ENCODE measurements around the gene SLAMF1.
"Not testable (repeated sequence)": the region's sequence is repeated elsewhere in the genome, so short reads cannot be mapped to it uniquely, and the experiment has no call there.

SLAMF1 gene

DNA sequence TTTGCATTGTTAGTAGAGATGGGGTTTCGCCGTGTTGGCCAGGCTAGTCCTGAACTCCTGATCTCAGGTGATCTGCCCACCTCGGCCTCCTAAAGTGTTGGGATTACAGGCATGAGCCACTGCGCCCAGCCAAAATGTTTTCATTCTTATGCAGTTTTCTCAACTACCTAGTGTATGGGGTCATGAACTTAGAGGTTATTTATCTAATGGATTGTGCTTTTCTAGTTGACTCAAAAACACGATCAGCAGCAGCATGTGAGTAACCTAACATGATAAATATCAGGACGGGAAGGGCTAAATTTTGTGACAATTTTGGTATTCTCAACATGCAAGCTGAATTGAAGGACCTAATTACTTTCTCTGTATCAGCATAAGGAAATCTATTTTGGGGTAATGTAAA is 58.4 kb downstream of the SLAMF1 start:
- DNase-seq, result no peak

DNA sequence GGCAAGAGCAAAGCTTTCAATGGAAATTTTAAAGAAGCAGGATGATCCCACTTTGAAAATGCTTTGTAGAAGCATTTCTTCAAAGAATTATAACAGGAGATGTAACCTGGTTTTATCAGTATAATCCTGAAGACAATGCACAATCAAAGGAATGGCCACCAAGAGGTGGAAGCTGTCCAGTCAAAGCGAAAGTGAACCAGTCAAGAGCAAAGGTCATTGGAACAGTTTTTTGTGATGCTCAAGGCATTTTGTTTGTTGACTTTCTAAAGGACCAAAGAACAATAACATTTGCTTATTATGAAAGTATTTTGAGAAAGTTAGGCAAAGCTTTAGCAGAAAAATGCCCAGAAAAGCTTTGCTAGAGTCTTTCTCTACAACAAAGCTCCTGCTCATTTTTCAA is 62.1 kb downstream of the SLAMF1 start:
- no peak for DNase-seq

DNA sequence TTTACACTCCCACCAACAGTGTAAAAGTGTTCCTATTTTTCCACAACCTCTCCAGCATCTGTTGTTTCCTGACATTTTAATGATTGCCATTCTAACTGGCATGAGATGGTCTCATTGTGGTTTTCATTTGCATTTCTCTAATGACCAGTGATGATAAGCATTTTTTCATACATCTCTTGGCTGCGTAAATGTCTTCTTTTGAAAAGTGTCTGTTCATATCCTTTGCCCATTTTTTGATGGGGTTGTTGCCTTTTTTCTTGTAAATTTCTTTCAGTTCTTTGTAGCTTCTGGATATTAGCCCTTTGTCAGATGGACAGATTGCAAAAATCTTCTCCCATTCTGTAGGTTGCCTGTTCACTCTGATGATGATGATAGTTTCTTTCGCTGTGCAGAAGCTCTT is 63.9 kb downstream of the SLAMF1 start:
- not testable (repeated sequence) for DNase-seq

DNA sequence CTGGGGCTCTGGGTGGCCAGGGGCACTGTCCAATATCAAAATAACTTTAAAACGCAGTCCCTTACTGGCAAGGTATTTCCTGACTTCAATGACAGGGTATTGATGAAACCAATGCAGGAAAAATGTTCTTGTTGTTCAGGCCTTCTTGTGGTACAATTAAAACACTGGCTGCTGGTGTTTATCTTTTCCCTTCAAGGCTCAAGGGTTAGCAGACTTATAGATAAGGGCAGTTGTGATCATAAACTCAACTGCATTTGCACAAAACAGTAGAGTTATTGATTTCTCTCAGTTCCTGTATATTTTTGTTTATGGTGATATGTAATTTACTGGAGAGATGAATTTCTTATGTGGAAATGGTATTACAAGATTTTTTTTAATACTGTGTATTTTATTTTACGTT is 64.9 kb downstream of the SLAMF1 start:
- DNase-seq, result no peak

DNA sequence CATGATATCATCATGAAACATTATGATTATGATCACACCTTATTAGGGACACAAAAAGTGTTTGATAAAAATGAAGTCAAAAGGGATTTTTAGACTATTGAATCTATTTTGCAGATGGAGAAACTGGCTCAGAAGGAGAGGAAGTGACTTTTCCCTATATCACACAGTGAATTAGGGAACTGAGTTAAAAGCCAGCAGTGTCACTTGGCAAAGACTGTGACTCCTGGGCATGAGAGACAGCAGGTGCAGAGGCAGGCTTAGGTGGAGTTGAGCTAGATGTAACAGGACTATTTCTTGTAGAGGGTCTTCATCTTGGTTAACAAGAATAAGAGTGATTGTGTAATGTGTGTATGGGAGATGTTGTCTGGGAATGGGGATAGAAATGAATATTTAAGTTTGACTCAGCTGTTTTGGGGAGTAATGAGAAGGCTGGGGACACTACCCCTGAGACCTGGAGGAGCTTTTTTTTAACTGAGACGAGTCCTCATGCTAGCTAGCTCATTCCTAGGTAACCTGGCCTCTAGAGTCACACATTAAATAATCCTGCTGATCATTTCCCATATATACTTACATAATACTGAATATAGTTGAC is 66.5 kb downstream of the SLAMF1 start:
- no peak for DNase-seq

DNA sequence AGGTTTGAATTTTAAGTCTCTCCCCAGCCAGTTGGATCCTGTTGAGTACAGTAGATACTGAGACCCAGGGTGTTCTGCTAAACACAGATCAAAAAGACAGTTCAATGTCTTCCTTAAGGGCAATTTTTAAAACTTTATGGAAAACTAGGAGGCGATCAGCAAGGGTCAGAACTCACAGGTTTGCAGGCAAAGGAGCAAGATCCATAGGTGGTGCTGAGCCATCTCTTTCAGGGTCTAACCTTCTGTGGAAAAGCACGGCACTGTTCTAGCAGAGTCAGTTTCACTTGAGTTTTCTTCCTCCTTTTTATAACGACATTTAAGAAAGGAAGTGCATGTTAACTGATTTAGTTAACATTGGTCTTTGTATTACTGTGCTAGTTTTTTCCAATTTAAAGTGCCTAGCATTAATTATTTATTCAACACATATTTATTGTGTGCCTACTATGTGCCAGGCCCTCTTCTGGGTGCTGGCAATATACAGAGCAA is 67.6 kb downstream of the SLAMF1 start, which contains the start of gene CD84:
CD84 (minus strand) TSS at position 281 of the 486 bp plus-strand sequence; CDS start at position 222, 59 bp downstream.
- no peak for DNase-seq

DNA sequence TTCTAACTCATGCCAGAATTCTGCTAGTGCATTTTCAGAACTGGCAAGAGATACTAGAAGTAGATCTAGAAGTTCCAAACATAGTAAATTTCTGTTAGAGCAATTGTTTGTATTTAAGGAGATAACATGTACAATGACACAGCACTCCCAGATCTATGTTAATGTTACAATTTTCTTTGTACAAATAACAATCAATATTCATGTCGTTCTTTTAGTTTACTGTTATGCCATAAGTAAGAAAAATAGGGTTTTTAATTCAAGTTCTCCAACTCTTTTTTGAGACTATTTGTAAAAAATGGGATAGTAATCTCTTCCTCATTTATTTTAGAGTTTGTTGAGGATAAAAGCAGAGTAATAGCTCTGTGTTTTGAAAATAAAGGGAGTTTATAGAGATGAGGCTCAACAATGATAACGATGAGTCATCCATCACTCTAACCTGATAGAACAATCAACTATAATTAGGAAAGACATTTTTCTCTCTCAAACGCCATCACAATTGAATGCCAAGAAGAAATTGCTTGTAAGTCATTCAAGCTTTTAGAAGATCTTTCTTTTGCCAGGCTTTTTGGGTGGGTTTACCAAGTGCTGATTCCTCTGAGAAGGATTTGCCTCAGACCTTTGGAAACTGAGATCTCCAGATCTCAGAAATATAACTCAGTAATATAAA is 68.2 kb downstream of the SLAMF1 start:
- no peak for DNase-seq

DNA sequence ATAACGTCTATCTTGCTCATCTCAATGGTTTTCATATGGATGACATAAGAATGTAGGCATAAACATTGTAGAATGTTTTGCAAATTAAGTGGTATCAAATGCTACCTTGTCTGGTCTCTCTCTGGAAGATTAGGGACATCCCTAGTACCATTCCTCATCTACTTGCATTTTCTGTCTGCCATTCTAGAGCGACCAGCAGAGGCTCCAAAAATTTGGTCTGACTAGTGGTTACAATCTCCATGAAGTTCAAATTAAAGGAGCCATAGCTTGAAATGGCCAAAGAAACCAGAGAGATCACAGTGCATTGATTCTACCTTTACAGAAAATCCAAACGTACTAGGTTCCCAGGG is 68.7 kb downstream of the SLAMF1 start:
- DNase-seq, result no peak

DNA sequence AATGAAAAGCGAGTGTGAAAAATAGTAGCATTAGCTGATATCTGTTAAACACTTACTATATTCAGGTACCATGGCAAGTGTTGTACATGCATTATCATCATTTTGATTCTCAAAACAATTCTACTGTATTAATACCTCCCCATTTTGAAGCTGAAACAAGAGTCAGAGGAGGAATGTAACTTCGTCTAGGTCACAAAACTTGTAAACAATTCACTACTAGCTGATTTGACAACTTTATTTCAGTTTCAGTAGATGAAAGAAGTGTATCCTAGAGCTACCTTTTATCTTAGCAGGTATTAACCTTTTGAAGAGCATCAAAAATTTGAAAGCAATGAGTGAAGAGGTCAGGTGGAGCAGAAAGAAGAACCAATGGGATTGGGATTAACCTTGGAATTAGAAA is 69.2 kb downstream of the SLAMF1 start:
- no peak for DNase-seq

DNA sequence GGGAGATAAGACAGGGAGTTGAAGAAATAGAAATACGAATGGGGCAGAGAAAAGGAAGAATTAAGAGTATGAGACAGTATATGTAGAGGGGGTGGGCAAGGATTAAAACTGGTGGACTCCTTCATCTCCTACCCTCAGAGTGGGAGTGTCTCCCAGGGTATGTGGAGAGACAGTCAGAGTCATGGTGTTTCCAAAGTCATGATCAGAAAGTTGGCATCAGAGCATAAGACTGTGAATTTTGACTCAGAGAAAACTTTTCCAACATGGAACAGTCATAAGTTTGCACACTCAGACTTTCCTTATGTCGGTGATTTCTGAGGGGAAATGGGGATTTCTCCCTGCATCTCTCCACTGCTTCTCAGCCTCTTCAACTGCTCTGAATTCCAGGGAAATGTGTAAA is 70.0 kb downstream of the SLAMF1 start:
- DNase-seq, result no peak

DNA sequence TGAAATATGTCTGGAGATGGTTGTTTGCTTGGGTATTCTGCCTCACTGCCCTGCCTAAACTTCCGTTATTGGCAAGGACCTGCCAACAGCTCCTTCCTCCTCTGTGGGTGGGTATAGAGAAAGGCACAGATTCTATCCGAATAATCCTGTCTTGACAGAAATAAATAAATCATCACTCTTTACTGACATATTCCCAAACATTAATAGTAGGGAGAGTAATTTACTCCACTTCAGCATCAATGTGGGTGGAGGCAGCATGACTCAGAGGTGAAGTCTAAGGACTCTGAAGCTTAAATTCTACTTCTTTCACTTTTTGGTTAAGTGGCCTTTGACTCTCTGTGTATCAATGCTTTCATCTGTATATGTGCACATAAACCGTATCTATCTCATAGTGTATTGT is 70.5 kb downstream of the SLAMF1 start:
- no peak for DNase-seq

DNA sequence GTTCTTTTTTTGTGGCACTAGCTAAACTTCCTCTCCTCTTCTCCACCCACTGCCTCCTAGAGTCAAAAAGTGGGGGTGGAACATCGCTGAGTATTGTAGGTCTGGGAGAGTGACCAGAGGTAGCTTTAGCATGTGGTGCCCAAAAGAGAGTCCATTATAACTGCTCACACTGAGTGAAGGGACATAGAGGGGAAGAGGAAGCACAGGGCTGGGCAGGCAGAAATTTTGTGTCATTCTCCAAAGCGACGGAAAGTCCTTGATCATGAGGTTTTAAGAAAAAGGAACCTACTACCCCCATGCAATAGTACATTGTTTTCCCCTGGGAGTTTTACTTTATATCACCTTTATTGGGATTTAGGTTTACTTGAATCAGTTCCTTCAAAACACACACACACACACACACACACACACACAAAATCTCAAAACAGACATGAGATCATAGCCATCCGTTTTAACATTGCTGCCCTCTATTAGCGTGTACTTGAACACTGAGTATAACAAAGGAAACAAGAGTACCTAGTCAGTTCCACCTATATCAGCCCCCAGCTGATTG is 71.7 kb downstream of the SLAMF1 start:
- no peak for DNase-seq

DNA sequence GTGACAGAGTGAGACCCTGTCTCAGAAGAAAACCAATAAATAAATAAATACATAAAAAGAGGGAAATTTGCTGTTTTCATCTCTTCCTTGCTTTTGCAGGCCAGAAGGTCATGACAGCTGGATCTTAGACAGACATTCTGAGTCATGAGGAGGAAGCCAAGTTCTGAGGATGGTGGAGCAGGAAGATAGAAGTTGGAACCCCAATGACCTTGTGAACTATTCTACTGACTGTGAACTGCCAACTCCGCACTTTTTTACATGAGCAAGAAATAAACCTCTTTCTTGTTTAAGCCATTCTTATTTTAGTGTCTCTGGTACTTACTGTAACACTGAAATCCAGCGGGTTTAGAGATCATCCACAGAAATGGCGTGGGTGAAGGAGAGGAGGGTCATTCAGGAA is 76.0 kb downstream of the SLAMF1 start:
- DNase-seq, result no peak

DNA sequence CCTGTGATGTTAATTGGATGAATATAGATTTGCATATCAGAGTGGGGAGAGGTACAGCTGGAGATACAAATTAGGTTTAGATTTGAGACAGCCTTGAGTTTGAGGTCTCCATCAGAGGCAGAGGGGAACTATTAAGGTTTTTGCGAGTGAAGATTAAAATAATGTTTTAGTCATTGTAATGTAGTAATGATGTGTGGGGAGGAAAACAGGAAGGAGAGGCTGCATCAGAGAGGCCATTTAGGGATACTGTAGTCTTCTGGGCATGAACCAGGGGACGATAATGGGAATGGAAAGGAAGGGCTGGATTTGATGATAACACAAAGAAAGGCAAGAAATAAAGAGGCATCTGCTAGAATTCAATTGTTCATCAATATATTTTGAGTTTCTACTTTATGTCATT is 77.0 kb downstream of the SLAMF1 start:
- no peak for DNase-seq

DNA sequence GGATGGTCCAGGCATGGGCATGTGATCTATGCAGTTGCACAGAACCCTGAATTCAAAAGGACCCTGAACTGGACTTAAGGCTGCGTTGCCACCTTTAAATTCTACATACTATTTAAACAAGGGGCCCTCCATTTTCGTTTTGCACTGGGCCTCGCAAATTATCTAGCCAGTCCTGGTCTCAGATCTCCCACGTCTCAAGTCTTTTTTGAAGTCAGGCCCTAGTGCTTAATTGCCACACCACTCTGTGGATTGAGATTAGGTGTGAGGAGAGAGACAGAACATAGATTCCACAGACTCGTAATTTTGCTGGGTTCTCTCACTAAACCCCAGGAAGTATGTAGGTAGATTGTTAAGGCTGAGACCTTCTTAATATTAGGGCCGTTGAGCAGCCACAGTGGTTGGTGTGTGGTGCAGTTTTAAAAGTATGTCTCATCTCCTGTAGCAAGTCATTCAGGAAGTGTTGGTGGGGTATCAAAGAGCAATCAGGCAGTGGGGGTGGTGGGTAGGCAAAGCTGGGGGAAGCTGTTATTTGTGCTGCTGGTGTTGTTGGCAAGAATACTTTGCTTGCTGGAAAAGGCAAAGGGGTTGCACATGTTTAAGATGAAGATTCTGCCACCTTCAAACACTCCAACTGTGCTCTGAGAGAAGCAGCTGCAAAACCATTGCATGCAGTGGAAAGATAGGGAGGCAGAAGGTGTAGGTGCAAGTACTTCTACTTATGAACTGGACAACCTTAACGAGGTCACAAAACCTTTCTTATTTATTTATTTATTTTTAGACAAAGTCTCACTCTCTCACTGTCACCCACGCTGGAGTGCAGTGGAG is 78.8 kb downstream of the SLAMF1 start:
- no peak for DNase-seq

DNA sequence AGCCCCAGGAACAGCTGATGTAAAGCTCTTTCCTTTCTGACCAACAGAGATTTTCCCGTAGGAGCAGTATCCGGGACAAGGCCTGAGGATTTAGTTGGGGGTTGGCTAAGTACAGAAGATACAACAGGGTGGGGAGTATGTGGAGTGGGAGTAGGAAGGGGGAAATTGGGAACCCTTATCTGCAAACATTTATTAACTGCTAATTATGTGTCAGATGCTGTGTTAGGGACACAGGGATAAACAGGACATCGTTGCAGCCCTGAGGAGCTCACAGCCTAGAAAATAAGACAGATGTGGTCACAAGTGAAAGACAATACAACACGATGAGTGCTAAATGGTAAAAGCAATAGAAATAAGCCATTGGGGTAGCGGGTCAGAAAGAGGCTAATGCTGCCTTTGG is 79.5 kb downstream of the SLAMF1 start:
- DNase-seq, result no peak

DNA sequence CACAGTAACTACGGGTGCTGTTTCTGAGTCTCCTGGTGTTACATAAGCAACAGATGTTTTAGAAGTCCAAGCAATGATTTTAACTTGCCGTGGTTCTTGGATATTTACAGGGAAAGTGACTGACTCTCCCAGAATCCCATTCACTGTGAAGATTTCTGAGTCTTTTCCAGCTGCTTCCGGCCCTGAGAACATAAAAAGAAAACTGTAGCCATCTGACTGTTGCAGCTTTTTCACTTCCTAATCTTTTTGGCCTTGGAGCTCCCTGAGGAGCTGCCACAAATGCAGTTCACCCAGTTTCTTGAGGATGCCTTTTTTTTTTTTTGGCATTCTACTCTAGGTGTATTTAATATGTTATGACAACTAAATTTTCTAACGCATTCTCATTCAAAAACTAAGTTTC is 81.3 kb downstream of the SLAMF1 start:
- no peak for DNase-seq

DNA sequence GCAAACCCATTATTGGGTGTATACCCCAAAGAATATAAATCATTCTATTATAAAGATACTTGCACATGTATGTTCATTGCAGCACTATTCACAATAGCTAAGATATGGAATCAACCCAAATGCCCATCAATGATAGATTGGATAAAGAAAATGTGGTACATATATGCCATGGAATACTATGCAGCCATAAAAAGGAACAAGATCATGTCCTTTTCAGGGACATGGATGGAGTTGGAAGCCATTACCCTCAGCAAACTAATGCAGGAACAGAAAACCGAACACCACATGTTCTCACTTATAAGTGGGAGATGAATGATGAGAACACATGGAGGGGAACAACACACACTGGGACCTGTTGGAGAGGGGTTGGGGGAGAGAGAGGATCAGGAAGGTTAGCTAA is 83.6 kb downstream of the SLAMF1 start:
- DNase-seq, result not testable (repeated sequence)

DNA sequence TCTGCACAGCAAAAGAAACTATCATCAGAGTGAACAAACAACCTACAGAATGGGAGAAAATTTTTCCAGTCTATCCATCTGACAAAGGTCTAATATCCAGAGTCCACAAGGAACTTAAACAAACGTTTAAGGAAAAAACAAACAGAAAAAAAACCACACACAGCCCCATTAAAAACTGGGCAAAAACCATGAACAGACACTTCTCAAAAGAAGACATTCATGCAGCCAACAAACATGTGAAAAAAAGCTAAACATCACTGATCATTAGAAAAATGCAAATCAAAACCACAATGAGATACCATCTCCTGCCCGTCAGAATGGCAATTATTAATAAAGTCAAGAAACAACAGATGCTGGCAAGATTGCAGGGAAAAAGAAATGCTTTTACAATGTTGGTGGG is 84.1 kb downstream of the SLAMF1 start:
- not testable (repeated sequence) for DNase-seq

DNA sequence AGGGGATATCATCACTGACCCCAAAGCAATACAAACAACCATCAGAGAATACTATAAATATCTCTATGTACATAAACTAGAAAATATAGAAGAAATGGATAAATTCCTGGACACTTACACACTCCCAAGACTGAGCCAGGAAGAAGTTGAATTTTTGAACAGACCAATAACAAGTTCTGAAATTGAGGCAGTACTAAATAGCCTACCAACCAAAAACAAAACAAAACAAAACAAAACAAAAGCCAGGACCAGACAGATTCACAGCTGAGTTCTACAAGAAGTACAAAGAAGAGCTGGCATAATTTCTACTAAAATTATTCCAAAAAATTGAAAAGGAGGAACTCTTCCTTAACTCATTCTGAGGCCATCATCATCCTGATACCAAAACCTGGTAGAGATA is 86.0 kb downstream of the SLAMF1 start:
- no peak for DNase-seq

DNA sequence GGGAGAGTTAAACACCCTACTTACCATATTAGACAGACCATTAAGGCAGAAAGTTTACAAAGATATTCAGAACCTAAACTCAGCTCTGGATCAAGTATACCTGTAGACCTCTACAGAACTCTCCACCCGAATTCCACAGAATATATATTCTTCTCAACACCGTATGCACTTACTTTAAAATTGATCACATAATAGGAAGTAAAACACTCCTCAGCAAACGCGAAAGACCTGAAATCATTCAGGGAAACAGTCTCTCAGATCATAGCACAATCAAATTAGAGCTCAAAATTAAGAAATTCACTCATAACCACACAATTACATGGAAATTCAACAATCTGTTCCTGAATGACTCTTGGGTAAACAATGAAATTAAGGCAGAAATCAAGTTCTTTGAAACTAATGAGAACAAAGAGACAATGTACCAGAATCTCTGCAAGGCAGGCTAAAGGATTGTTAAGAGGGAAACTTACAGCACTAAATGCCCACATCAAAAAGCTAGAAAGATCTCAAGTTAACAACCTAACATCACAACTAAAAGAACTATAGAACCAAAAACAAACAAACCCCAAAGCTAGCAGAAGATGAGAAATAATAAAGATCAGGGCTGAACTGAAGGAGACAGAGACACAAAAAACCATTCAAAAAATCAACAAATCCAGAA is 86.7 kb downstream of the SLAMF1 start:
- DNase-seq, result no peak

DNA sequence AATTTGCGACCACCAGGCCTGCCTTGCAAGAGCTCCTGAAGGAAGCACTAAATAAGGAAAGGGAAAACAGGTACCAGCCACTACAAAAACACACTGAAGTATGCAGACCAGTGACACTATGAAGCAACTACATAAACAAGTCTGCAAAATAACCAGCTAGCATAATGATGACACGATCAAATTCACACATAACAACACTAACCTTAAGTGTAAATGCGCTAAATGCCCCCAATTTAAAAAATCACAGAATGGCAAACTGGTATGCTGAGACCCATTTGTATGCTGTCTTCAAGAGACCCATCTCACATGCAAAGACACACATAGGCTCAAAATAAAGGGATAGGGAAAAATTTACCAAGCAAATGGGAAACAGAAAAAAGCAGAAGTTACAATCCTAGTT is 87.4 kb downstream of the SLAMF1 start:
- not testable (repeated sequence) for DNase-seq

Data from activated gamma-delta T cell (primary cell).